ENCODE results near the gene LURAP1L. TPM values are rescaled to one million over a fixed set of nuclear protein-coding genes. Genes with fewer than 3 reads are reported as not detected.

The LURAP1L gene
- total RNA-seq, 1 experiment from 2014 or later, result 0.13 TPM

- no peaks in the 10 kb centered on the region for H3K79me1 ChIP-seq (ENCODE audit: insufficient read depth, low read depth, low read length, poor library complexity, severe bottlenecking)
- no peak overlapping the region for H3K27ac ChIP-seq (ENCODE audit: insufficient read length, low read depth, low read length)
- H2AFZ ChIP-seq (ENCODE audit: low read length), result no peak overlapping the region
- H3K14ac ChIP-seq (ENCODE audit: insufficient read depth, low read length), result no peak overlapping the region
- no peak overlapping the region for H2BK12ac ChIP-seq (ENCODE audit: insufficient read length, low read depth, low read length)
- H3K36me3 Mint-ChIP-seq (ENCODE audit: insufficient read depth in 1 of 3, low read depth in 3 of 3), result peaks cover 0 to 10% (median 2%) of the 10 kb centered on the region in 3 experiments; a peak in 3 of 7 replicates
- H3K9me3 Mint-ChIP-seq, result peaks cover 2 to 9% of the 10 kb centered on the region in 2 experiments; a peak in 3 of 5 replicates
- H3K23ac ChIP-seq (ENCODE audit: insufficient read length, low read depth, low read length), result no peak overlapping the region
- H3K4ac ChIP-seq (ENCODE audit: low read depth, low read length), result no peak overlapping the region
- no peak overlapping the region for H4K5ac ChIP-seq (ENCODE audit: insufficient read length, low read depth, low read length)
- H3K27me3 Mint-ChIP-seq (ENCODE audit: low read depth), result no peaks in the 10 kb centered on the region
- no peak overlapping the region for H3K18ac ChIP-seq (ENCODE audit: insufficient read length, low read depth, low read length)
- H3K4me2 ChIP-seq (ENCODE audit: insufficient read depth, insufficient read length, low read length), result no peak overlapping the region
- no peaks in the 10 kb centered on the region for H3K27me3 ChIP-seq (ENCODE audit: insufficient read depth, low read length)
- H4K8ac ChIP-seq (replicated peaks; ENCODE audit: insufficient read length, low read depth, low read length), result no peak overlapping the region
- H3K9ac ChIP-seq (ENCODE audit: extremely low read depth, insufficient read length, low read length), result no peak overlapping the region
- H2BK5ac ChIP-seq (ENCODE audit: insufficient read length, low read length), result no peak overlapping the region
- no peaks in the 10 kb centered on the region; a peak in 1 of 4 replicates for H3K4me1 Mint-ChIP-seq
- no peak overlapping the region for H3K27ac Mint-ChIP-seq
- H3K9me3 ChIP-seq (ENCODE audit: control insufficient read depth, low read depth, low read length), result no peaks in the 10 kb centered on the region
- no peak overlapping the region for H3T11ph ChIP-seq (ENCODE audit: low read length)
- no peak overlapping the region for H2BK120ac ChIP-seq (ENCODE audit: low read depth, low read length, poor library complexity, severe bottlenecking)
- H3K56ac ChIP-seq (ENCODE audit: insufficient read length, low read depth, low read length), result no peak overlapping the region
- DNase-seq, result no peak
- H4K91ac ChIP-seq (ENCODE audit: insufficient read length, low read depth, low read length), result no peak overlapping the region
- H3K4me3 Mint-ChIP-seq, result no peak overlapping the region
- no peaks in the 10 kb centered on the region for H3K23me2 ChIP-seq (ENCODE audit: insufficient read length, low read depth, low read length, poor library complexity, severe bottlenecking)
- no peak overlapping the region for H2BK15ac ChIP-seq (ENCODE audit: low read depth, low read length)
- no peak overlapping the region for H2AK5ac ChIP-seq (ENCODE audit: insufficient read length, low read length)
- no peaks in the 10 kb centered on the region for H3K79me2 ChIP-seq (ENCODE audit: insufficient read depth, low read length)
- TF ChIP-seq CTCF (conservative IDR thresholded peaks at IDR 0.05), result no peak
- no peaks in the 10 kb centered on the region for H4K20me1 ChIP-seq (ENCODE audit: control insufficient read depth, insufficient read depth, insufficient read length)
- no peaks in the 10 kb centered on the region for H3K4me1 ChIP-seq (ENCODE audit: insufficient read depth, low read length)
- no peak overlapping the region for H2BK20ac ChIP-seq (ENCODE audit: low read depth, low read length, poor library complexity, severe bottlenecking)
These were observed 43.9 kb upstream of the LURAP1L start for GRCh38 chr9:12730927-12731326.

All from H9 (cell line).